Measurements from ENCODE around the gene NR2F1. TPM values are rescaled to one million over a fixed set of nuclear protein-coding genes. Genes with fewer than 3 reads are reported as not detected.

NR2F1 gene
- total RNA-seq, 1 experiment from 2014 or later = not detected

DNA sequence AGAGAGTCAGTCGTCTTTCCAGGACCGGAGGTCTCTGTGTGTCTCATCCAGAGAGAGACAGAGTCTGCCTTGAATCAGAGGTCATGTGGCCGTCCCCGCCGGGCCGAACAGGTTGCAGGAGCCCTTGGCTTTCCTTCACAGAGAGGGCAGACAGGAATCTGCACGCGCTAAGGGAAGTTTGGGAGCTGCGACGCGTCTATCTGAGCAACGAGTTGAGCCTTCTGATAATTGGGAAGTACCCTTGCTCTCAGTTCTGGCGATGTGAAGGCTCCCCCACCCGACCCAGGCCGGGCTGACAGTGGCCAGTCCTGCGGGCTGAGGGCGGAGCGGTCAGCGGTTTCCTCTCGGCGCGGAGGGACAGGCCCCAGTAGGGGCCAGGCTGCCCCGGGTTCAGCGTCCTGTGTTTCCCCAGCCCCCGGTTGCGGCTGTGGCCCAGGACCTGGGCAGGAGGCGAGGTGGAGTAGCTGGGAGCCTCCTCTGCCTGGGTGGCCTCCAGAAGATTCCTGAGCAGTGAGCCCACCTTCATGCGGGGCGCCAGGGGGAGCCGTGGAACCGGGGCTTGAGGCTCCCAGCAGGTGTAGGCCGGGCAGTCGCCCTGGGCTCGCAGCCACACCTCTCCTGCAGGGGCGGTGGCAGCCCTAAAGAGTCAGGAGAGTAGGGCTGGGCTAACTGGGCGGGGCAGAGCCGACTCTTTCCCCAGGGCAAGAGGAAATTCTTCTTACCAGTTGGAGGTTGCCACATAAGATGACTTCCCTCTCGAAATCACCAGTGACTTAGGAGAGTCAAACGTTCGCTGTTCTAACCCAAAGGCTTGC is 13.9 kb downstream of the NR2F1 start:
- H3K4me2 ChIP-seq (ENCODE audit: insufficient read depth, insufficient read length, low read length) = peak overlapping the region; percentile 51
- peak; percentile 94 for DNase-seq
- H3T11ph ChIP-seq (ENCODE audit: low read length) = no peak overlapping the region
- H3K9ac ChIP-seq (ENCODE audit: extremely low read depth, insufficient read length, low read length) = no peak overlapping the region
- H3K4me1 ChIP-seq (ENCODE audit: insufficient read depth, low read length) = no peaks in the 10 kb centered on the region
- H2BK12ac ChIP-seq (ENCODE audit: insufficient read length, low read depth, low read length) = no peak overlapping the region
- no peak overlapping the region for H4K8ac ChIP-seq (replicated peaks; ENCODE audit: insufficient read length, low read depth, low read length)
- H4K91ac ChIP-seq (ENCODE audit: insufficient read length, low read depth, low read length) = no peak overlapping the region
- H3K27ac ChIP-seq (ENCODE audit: insufficient read length, low read depth, low read length) = no peak overlapping the region
- Mint-ChIP-seq H3K36me3 (ENCODE audit: insufficient read depth in 1 of 3, low read depth in 3 of 3) (no peaks in the 10 kb centered on the region; a peak in 2 of 7 replicates), H3K27me3 (ENCODE audit: low read depth) (no peaks in the 10 kb centered on the region), H3K27ac (no peak overlapping the region), H3K9me3 (peaks cover 2 to 7% of the 10 kb centered on the region in 2 experiments; a peak in 3 of 5 replicates), H3K4me3 (peak overlapping the region in 1 of 2 experiments; percentile 74; a peak in 3 of 5 replicates), H3K4me1 (peaks cover 15 to 44% of the 10 kb centered on the region in 2 experiments)
- no CpG with 5 or more reads among the region's 40 CpGs for WGBS (ENCODE audit: extremely low coverage, insufficient read length, low lambda C conversion rate)
- TF ChIP-seq, protein P1, sequence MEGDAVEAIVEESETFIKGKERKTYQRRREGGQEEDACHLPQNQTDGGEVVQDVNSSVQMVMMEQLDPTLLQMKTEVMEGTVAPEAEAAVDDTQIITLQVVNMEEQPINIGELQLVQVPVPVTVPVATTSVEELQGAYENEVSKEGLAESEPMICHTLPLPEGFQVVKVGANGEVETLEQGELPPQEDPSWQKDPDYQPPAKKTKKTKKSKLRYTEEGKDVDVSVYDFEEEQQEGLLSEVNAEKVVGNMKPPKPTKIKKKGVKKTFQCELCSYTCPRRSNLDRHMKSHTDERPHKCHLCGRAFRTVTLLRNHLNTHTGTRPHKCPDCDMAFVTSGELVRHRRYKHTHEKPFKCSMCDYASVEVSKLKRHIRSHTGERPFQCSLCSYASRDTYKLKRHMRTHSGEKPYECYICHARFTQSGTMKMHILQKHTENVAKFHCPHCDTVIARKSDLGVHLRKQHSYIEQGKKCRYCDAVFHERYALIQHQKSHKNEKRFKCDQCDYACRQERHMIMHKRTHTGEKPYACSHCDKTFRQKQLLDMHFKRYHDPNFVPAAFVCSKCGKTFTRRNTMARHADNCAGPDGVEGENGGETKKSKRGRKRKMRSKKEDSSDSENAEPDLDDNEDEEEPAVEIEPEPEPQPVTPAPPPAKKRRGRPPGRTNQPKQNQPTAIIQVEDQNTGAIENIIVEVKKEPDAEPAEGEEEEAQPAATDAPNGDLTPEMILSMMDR (conservative IDR thresholded peaks at IDR 0.05) = peak; percentile 57
- H4K5ac ChIP-seq (ENCODE audit: insufficient read length, low read depth, low read length) = no peak overlapping the region
- H2BK15ac ChIP-seq (ENCODE audit: low read depth, low read length) = no peak overlapping the region
- no peak overlapping the region for H3K18ac ChIP-seq (ENCODE audit: insufficient read length, low read depth, low read length)
- H2BK120ac ChIP-seq (ENCODE audit: low read depth, low read length, poor library complexity, severe bottlenecking) = no peak overlapping the region
- no peak overlapping the region for H3K4ac ChIP-seq (ENCODE audit: low read depth, low read length)
- no peaks in the 10 kb centered on the region for H3K9me3 ChIP-seq (ENCODE audit: control insufficient read depth, low read depth, low read length)
- H4K20me1 ChIP-seq (ENCODE audit: control insufficient read depth, insufficient read depth, insufficient read length) = no peaks in the 10 kb centered on the region
- no peak overlapping the region for H2BK5ac ChIP-seq (ENCODE audit: insufficient read length, low read length)
- H3K79me1 ChIP-seq (ENCODE audit: insufficient read depth, low read depth, low read length, poor library complexity, severe bottlenecking) = no peaks in the 10 kb centered on the region
- no peak overlapping the region for H3K56ac ChIP-seq (ENCODE audit: insufficient read length, low read depth, low read length)
- no peak overlapping the region for H2AK5ac ChIP-seq (ENCODE audit: insufficient read length, low read length)
- no peak overlapping the region for H3K14ac ChIP-seq (ENCODE audit: insufficient read depth, low read length)
- H2AFZ ChIP-seq (ENCODE audit: low read length) = no peak overlapping the region
- no peak overlapping the region for H3K23ac ChIP-seq (ENCODE audit: insufficient read length, low read depth, low read length)
- peaks cover 7% of the 10 kb centered on the region for H3K23me2 ChIP-seq (ENCODE audit: insufficient read length, low read depth, low read length, poor library complexity, severe bottlenecking)
- peaks cover 96% of the 10 kb centered on the region for H3K27me3 ChIP-seq (ENCODE audit: insufficient read depth, low read length)
- no peaks in the 10 kb centered on the region for H3K79me2 ChIP-seq (ENCODE audit: insufficient read depth, low read length)
- H2BK20ac ChIP-seq (ENCODE audit: low read depth, low read length, poor library complexity, severe bottlenecking) = no peak overlapping the region
